ENCODE results near the gene NSD1.

Gene NSD1

DNA sequence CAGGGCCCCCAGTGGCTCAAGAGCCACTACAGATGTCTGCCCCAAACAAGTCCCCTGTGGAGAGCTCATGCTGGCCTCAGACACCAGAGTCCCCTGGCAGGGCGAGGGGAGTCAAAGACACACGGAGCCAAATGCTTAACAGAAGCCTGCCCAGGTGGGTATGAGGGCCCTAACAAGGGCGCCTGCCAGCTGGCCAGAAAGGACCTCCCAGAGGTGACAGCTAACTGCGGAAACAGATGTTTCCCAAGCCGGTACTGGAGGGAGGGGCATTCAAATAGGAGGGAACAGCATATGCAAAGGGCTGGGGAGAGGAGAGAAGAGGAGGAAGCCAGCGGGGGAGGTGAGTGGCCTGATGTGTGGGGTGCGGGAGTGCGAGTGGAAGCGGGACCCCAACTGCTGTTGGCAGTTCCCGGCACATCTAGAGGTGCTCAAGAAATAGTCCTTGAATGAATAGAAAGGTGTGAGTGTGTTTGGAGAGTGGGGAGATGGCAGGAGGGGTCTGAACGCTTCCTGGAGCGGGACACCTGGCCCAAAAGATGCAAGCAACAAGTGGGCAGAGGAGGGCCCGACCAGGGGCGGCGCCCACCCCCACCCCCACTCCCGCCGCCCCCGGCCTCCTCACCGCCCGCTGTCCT, 177.3 kb downstream of the NSD1 start:
- peaks cover 7 to 36% (median 19%) of the 10 kb centered on the region in 11 experiments for H3K36me3 ChIP-seq
- no peak for TF ChIP-seq Cebpa-rat (IDR thresholded peaks at IDR 0.05)
- peak overlapping the region; percentile 57 to 97 (median 91) for H3K4me3 ChIP-seq
- peak overlapping the region; percentile 60 to 98 (median 96); a peak in 21 of 22 replicates for H3K9ac ChIP-seq
- peak overlapping the region; percentile 96 to 100 (median 99) for H3K4me2 ChIP-seq
- no peaks in the 10 kb centered on the region for H3K9me3 ChIP-seq (replicated peaks in 1 of 11)
- H3K27me3 ChIP-seq = no peaks in the 10 kb centered on the region
- peak overlapping the region in 10 of 11 experiments; percentile 95 to 100 (median 98); a peak in 20 of 22 replicates for H3K27ac ChIP-seq
- peaks cover 63 to 77% (median 69%) of the 10 kb centered on the region in 10 experiments for H3K4me1 ChIP-seq
- peaks cover 11 to 60% (median 24%) of the 10 kb centered on the region in 11 experiments; a peak in 17 of 22 replicates for H4K20me1 ChIP-seq

DNA sequence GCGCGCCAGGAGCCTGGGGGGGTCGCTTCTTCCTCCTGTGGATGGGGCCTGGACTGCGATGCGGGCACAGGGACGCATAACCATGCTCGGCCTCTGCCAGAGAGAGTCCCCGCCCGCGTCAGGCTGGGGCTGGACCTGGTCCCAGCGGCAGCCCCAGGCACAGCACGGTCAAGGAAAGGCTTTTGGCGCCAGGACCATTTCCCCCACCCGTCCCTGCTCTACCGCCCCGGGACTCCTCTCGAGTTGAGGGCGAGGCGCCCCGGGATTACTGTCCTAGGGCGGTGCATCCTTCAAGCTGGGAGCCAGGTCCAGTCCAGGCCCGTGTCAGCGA, 177.8 kb downstream of the NSD1 start:
- peaks cover 58 to 77% (median 64%) of the 10 kb centered on the region in 10 experiments for H3K4me1 ChIP-seq

DNA sequence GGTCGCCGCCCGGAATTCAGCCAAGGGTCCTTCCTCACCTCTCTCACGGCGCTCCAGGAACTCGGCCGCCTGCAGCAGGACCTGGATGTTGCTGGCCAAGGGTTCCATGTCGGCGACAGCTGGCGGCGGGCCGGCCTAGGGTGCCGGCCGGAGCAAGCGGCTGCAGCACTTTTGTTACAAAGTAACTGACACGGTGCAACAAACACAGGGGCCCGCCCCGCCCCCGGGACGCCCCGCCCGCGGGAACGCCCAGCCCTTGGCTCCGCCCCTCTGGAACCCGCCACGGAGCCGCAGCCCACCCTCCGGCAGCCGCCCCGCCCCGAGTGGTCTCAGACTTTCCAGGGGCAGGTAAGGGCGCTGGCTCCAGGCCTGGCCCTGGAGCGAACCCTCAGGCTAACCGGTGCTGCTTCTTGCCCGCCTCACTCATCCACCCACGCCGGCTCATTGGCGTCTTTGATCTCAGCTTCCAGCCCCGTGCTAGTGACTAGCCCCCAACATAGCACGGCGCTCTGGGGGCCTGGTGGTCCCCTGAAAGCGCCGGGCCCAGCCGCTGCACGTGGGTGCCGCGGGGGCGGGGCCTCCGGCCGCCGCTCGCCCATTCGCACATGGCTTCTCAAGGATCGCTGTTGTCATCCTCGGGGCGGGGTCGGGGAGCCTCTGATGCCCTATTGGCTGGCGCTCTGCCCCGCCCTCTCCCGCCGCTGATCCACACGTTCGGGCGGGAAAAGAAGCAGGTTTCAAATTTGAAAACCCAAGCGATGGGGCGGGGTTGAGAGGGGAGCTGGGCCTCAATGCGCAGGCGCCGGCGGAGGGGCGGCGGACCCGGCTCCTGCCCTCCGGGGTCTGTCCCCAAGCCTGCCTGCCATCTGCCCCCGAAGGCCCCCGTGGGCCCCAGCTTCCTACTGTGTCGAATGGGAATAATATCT, 178.4 kb downstream of the NSD1 start, which contains the start of gene MXD3:
Gene MXD3, minus strand, starts transcription at position 176 of the 926 bp plus-strand sequence. Its CDS starts 68 bp downstream, at position 108.
- Histone ChIP-seq H3K9me3 (replicated peaks in 1 of 11) (no peaks in the 10 kb centered on the region), H3K9ac (peak within 1 kb of the TSS; percentile 71 to 98 (median 96); a peak in 21 of 22 replicates), H3K27ac (peak within 1 kb of the TSS in 10 of 11 experiments; percentile 95 to 100 (median 98); a peak in 20 of 22 replicates), H3K27me3 (no peaks in the 10 kb centered on the region), H3K4me1 (peaks cover 54 to 72% (median 59%) of the 10 kb centered on the region in 10 experiments), H4K20me1 (peaks cover 11 to 57% (median 24%) of the 10 kb centered on the region in 11 experiments; a peak in 17 of 22 replicates), H3K36me3 (peaks cover 1 to 33% (median 13%) of the 10 kb centered on the region in 11 experiments; a peak in 15 of 22 replicates), H3K4me3 (peak within 1 kb of the TSS; percentile 57 to 97 (median 91)), H3K4me2 (peak within 1 kb of the TSS; percentile 96 to 100 (median 99))
- no peak for TF ChIP-seq Cebpa-rat (IDR thresholded peaks at IDR 0.05)

More for the DNA sequence above, 177.8 kb downstream of the NSD1 start:
- Histone ChIP-seq H3K27ac (peak overlapping the region in 10 of 11 experiments; percentile 68 to 100 (median 98); a peak in 20 of 22 replicates), H4K20me1 (peaks cover 11 to 56% (median 24%) of the 10 kb centered on the region in 11 experiments; a peak in 17 of 22 replicates), H3K9ac (peak overlapping the region; percentile 71 to 98 (median 96); a peak in 21 of 22 replicates), H3K4me2 (peak overlapping the region; percentile 96 to 100 (median 99)), H3K4me3 (peak overlapping the region; percentile 57 to 97 (median 91)), H3K9me3 (replicated peaks in 1 of 11) (no peaks in the 10 kb centered on the region), H3K36me3 (peaks cover 2 to 32% (median 14%) of the 10 kb centered on the region in 11 experiments; a peak in 19 of 22 replicates), H3K27me3 (no peaks in the 10 kb centered on the region)
- no peak for TF ChIP-seq Cebpa-rat (IDR thresholded peaks at IDR 0.05)

DNA sequence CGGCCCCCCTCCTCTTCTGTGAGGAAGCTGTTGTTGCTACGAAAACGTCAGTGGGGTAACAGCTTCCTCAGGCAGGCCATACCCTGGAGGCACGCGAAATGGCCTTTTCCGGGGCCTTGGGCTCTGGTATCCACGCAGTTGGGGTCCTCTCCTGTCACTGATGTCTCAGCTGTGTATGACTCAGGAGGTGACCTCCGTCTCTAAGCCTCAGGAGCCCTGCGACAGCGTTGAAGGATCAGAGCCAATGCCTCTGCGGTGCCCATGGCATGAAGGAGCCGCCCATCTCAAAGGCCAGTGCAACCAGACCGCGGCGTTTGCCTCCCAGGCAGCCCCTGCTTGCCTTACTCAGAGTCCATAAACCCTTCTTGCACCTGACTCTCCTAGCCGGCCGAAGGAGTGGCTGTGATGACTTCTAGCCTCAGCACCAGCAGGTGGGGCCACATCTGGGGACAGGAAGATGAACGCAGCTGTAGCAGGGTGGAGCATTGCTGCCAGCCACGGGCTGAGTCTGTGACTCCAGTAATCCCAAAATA, 179.1 kb downstream of the NSD1 start:
- TF ChIP-seq Cebpa-rat (IDR thresholded peaks at IDR 0.05) = no peak
- Histone ChIP-seq H3K9ac (peak overlapping the region; percentile 44 to 98 (median 96); a peak in 20 of 22 replicates), H3K36me3 (peaks cover 1 to 32% (median 13%) of the 10 kb centered on the region in 11 experiments; a peak in 16 of 22 replicates), H3K27ac (peak overlapping the region in 10 of 11 experiments; percentile 68 to 100 (median 98); a peak in 20 of 22 replicates), H3K9me3 (replicated peaks in 1 of 11) (no peaks in the 10 kb centered on the region), H3K4me1 (peaks cover 48 to 71% (median 54%) of the 10 kb centered on the region in 10 experiments), H4K20me1 (peaks cover 11 to 58% (median 31%) of the 10 kb centered on the region in 11 experiments; a peak in 17 of 22 replicates), H3K4me2 (peak overlapping the region; percentile 96 to 100 (median 99)), H3K27me3 (no peaks in the 10 kb centered on the region), H3K4me3 (peak overlapping the region; percentile 57 to 97 (median 91))

DNA sequence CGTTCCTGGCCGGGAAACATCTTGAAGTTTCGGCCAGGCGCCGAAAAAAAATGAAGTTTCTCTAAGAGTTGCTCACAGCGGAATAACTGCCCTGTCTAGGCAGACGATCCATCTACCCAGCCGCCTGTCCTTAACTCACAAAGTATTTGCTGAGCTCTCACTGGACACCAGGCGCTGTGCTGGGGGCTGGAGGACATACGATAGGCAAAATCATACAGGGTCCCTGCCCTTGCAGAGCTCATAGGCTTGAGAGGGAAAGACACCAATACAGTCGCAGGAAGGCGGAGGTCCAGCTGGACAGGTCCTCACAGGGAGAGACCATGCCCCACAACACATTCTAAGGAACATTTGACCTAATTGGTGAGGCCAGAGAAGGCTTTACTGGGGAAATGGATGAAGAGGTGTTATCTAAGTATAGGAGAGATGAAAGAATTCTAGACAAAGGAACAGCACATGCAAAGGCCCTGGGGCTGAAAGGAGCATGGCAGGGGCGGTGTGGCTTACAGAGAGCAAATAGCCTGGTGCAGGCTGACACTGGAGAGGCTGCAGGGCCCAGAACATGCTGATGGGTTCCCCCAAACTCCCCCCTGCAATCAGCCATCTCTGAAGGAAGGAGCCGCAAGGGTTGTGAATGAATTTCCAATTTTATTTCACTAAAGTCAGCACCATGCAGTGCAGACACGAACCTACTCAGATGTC, 180.1 kb downstream of the NSD1 start:
- no peaks in the 10 kb centered on the region for H3K9me3 ChIP-seq (replicated peaks in 1 of 11)
- peaks cover 38 to 62% (median 47%) of the 10 kb centered on the region in 10 experiments for H3K4me1 ChIP-seq
- peak overlapping the region in 10 of 11 experiments; percentile 96 to 100 (median 99); a peak in 18 of 22 replicates for H3K4me2 ChIP-seq
- H3K9ac ChIP-seq = peak overlapping the region in 7 of 11 experiments; percentile 95 to 98 (median 97); a peak in 10 of 22 replicates
- peak overlapping the region in 7 of 11 experiments; percentile 27 to 100 (median 98); a peak in 8 of 22 replicates for H3K27ac ChIP-seq
- H3K4me3 ChIP-seq = peak overlapping the region in 2 of 10 experiments; percentile 91 to 95; a peak in 3 of 20 replicates
- peaks cover 0 to 30% (median 12%) of the 10 kb centered on the region in 11 experiments; a peak in 15 of 22 replicates for H3K36me3 ChIP-seq
- no peak for TF ChIP-seq Cebpa-rat (IDR thresholded peaks at IDR 0.05)
- peaks cover 11 to 59% (median 32%) of the 10 kb centered on the region in 11 experiments; a peak in 17 of 22 replicates for H4K20me1 ChIP-seq
- no peaks in the 10 kb centered on the region for H3K27me3 ChIP-seq

DNA sequence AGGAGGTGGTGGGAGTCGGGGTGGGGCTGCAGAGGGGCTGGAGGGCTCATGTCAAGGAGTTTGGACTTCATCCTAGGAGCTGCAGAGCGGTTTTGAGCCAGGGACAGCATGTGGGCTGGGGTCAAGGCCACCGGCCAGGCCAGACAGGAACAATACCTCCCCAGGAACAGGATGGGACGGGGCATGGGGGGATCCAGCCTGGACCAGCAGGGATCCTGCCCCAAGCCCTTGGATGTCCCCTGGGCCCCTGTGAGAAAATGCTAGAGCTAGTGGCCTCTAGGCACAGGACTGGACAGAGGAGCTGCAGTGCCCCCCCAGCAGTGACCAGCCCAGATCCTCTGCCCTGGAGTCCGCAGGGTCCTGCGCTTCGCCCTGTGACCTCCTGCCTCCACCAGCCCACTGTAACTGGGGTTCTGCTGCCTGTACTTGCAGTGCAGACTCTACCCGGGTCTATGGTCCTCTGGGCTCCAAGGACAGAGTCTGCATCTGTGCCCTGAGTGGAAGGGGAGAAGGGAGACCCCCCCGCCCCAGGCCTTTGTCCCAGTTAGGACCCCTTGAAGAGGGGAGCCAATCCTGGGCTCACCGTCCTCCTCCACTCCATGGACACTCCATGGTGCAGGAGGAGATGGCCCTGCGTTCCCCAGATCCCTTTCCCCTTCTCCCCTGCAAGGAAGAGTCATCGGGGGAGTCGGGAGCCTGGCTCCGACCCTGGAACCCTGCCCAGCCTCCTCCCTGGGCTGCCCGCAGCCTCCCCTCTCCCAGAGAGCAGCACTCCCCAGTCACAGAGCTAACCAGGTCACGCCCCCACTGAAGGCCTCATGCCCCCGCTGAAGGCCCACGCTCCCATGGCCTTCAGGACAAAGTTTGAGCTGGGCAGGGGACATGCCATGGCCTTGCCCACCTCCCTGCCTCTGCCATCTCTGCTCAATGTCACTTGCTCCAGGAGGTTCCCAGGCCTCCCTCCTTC, 181.1 kb downstream of the NSD1 start:
- Histone ChIP-seq H3K9me3 (replicated peaks in 1 of 11) (peaks cover 0 to 7% (median 0%) of the 10 kb centered on the region in 11 experiments; a peak in 2 of 22 replicates), H3K36me3 (peaks cover 0 to 21% (median 12%) of the 10 kb centered on the region in 11 experiments; a peak in 14 of 22 replicates), H3K9ac (peak overlapping the region in 3 of 11 experiments; percentile 38 to 97 (median 44); a peak in 9 of 22 replicates), H3K27ac (peak overlapping the region in 3 of 11 experiments; percentile 21 to 42 (median 23); a peak in 3 of 22 replicates), H4K20me1 (peaks cover 11 to 60% (median 32%) of the 10 kb centered on the region in 11 experiments; a peak in 18 of 22 replicates), H3K4me2 (no peak overlapping the region), H3K27me3 (no peaks in the 10 kb centered on the region), H3K4me1 (peaks cover 29 to 56% (median 38%) of the 10 kb centered on the region in 10 experiments), H3K4me3 (no peak overlapping the region)
- TF ChIP-seq Cebpa-rat (IDR thresholded peaks at IDR 0.05) = no peak
